ENCODE results near the gene LMAN2.

DNA sequence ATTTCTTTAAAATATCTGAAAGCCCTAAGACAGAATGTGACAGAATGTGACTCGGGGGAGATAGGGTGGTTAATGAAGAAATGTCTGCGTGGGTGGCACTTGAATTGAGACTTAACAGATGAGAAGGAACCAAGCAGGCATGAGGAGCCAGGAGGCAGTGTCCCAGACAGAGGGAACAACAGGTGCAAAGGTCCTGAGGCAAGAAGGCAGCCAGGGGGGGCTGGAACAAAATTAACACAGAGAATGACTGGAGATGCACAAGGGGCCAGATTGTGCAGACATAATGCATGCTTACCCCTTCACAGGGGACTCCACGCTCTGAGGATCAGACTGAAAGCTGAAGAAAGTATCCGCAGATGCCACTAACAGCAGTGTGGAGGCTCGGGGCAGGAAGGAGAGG lies 1.7 kb downstream of the LMAN2 start:
- TF ChIP-seq EZH2 (IDR thresholded peaks at IDR 0.05) = no peak
- no peak for TF ChIP-seq POLR2AphosphoS5 (IDR thresholded peaks at IDR 0.05; ENCODE audit: borderline replicate concordance, low read depth, low read length)
